Stimulated activated CD4-positive, alpha-beta T cell treated with anti-CD3 and anti-CD28 coated beads, TNF-alpha, amount 100 ng/mL, for 1 hour (primary cell): ENCODE results near the gene MGLL.

Experiments
- DNase-seq, 3 donors: peaks; one replicate each; pipeline ENCODE4 v3.0.0-alpha.2; 2020; ENCODE audit warnings: low read depth in 3 of 3, low spot score in 1 of 3

The MGLL gene

DNA sequence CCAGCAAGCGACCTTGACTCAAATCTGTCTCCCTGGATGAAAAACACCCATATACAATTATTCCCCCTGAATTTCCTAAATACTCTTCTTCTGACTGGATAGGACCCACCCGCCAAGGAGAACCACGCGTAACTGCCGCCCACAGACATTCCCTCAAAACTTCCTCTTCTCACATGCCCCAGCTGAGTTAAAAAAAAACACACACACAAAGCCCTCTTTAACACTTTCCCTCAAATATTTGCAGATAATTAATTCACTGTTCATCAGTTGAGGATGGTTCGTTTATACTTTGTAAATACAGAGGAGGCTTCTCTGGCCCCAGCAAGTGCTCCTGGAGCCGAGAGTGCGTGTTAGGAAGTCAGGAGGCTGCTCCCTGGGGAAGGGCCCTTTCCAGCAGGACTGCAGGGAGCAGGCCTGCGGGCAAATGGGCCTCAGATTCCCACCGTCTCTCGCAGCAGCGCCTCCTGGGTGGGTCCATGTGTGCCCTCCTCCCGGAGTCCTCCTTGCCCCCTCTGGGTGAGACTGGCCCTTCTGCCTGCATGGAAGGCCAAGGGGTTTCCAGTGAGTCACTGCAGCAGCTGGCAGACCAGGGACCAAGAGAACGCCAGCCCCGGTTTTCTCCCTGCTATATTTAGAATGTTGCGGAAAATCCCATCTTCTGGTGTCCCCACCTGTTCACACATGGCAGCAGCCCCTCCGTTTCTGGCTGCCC, 46.8 kb downstream of the MGLL start:
- no peak for DNase-seq

- DNase-seq, result no peak
These were observed 47.7 kb downstream of the MGLL start for GRCh38 chr3:127774647-127775046.

- no peak for DNase-seq
These were observed 48.4 kb downstream of the MGLL start for GRCh38 chr3:127773752-127774395.

DNA sequence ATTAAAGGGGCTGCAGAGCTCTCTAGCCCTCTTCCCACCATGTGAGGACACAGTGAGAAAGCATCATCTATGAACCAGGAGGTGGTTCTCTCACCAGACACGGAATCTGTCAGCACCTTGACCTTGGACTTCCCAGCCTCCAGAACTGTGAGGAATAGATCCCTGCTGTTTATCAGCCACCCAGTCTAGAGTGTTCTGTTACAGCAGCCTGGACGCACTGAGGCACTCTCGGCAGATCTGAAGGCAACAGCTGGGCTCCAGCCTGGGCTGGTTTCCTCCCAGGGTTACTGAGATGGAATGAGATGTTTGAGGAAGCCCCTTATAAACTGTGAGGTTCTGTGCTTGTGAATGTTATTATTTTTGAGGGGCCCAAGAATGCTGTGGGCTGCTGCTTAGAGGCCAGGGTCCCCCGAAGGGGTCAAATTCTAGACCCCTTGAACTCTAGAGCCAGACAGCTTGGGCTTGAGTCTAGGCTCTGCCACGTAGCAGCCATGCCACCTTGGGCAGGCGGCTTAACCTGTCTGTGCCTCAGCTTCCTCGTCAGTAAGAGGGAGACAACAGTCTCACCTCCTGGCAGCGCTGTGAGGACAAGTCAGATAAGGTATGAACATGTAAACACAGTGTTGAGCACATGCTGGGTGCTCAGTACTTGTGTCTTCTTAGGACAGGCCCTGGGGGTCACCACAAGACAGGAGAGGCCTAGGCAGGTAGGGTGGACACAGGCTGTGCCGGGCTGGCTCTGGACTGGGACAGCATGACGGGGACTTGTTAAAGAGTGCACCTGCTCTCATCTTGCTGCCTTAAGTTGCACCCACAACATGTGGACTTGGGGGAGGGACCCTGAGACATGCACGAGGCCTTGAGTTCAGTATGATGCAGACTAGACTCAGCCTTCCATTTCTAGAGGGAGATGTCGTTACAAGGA, 49.2 kb downstream of the MGLL start:
- no peak for DNase-seq

- no peak for DNase-seq
These were observed 50.0 kb downstream of the MGLL start for GRCh38 chr3:127772273-127772672.

- DNase-seq, result no peak
These were observed 50.6 kb downstream of the MGLL start for GRCh38 chr3:127771746-127772145.

DNA sequence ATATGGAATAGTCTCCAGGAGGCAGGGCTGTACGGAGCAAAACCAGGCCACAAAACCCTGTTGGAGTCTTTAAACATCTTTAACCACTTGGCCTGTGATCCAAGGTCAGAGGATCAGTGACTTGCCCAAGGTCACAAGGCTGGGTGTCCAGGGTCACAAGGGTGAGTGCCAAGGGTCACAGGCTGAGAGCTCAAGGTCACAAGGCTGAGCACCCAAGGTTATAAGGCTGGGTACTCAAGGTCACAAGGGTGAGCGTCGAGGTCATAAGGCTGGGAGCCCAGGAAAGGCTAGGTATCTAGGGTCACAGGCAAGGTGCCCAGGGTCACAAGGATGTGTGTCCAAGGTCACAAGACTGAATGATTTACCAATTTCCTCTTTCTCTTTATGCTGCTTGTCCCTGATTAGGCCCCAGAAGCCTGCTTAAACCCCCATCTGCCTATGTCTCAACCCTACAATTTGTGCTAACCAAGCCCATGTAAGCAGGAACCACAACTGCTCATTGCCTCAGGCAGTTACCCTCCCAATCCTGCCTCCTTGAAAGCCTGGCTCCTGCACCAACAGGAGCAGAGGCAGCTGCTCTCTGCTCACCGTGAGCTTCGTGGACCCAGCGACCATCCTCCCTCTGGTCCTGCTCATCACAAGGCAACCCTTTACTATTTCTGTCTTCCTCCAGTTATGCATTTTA, 51.5 kb downstream of the MGLL start:
- DNase-seq, result no peak

DNA sequence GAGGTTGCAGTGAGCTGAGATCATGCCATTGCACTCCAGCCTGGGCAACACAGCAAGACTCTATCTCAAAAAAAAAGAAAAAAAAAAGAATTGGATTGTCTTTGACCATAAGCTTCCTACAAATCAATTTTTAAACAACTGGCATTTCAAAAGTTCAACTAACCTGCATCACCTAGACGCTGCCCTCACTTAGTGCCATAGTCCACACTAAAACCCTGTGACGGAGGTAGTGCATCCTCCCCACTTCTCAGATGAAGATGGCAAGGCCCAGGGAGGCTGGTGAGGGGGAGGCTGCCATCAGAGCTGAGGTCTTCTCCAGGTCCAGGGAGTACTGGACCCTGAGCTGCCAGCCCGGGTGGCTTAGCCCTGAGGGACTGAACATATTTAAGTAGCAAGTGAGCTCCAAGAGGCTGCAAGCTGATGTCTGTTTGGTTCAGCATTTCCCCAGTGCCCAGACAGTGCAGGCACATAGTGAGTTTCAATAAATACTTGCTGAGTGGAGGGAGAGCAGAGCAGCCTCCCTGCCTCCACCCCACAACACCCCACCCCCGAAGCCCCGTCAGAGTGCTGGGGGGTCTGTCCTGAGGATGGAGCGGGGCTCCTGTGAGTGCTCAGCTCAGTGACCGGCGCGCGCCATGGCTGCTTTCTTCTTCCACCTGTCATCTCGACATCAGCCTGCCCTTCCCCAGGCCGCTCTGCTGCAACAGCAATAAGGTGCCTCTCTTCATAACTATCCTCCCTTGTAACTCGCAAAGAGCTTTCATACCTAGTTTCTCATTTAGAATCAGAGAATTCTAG, 52.8 kb downstream of the MGLL start:
- no peak for DNase-seq

DNA sequence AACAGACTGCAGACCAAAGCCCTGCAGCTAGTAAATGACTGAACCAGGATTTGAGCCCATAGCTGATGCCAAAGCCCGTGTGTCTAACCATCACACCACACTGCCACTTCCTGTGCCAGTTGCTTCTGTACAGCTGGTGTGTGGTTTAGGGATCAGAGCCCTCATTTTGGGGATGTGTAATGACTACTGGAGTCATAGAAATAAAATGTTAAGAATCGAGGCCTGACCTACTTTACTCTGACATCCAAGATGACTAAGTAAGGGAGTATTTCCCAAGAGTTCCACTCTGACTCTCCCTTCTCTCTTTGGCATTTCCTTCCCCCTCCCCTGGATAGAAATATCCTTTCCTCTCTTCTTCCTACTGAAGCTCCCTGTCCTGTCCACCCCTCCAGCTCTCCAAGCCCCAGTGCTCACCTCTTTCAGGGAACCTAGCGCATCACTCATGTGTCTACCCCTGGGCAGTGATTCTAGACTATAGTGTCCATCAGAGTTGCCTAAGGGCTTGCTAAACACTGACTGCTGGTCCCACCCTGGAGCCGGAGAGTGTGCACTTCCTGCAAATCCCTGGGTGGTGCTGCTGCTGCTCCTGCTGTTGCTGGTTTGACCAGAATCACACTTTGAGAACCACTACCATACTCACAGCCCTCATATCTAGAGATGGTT, 53.8 kb downstream of the MGLL start:
- no peak for DNase-seq

DNA sequence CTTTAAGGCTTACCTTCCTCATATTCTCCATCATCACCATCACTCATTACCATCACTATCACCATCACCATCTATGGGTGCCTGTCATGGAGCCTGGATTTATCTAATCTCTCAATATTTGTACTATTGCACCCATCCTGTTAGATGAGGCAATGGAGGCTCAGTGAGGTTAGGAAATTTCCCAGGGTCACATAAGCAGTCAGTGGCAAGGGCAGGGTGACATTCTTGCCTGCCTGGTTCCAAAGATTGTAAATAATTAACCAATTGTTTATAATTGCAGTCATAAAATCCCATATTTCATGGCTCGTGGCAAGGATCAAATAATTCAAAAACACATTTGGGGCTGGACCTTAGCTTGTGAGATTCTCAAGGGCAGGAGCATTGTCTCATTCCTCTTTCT, 55.2 kb downstream of the MGLL start:
- DNase-seq, result no peak

DNA sequence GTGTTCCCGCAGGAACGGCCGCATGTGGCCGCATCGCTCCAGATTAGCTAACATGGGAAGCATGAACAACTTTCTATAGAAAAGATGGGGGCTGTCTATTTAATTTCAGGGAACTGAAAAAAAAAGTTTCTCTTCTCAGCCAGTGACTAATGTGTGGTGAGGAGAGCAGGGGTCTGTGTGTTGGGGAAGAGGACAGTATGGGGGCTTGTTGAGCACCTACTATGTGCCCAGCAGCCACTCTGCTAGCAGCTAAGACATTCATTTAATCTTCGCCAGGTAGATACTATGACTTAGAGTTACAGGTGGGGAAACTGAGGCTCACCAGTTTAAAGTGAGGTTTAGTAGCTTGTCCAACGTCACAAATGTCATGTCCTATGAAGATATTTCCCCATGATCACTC, 56.6 kb downstream of the MGLL start:
- no peak for DNase-seq

DNA sequence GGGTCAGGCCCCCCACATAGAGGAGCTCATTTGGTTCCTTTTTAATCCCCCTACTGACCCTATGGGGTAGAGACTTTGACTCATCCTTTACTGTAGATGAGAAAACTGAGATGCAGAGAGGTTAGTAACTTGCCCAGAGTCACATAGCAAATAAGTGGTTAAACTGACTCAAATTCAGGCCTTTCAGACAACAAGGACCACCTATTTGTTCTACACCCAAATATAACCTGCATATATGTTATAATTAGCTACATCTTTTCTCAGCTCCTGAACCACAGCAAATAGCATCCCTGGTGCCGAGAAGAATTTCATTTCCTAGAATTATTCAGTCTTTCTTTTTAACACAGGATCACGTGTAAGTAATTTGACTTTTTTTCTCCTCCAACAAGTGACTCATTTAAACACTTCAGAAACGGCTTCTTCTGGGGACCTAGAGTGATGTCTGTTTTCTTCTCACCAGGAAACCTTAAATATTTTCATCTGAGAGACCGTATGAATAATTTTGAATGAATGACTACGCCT, 57.4 kb downstream of the MGLL start:
- DNase-seq, result no peak

- DNase-seq, result no peak
These were observed 58.0 kb downstream of the MGLL start for GRCh38 chr3:127764301-127764700.

DNA sequence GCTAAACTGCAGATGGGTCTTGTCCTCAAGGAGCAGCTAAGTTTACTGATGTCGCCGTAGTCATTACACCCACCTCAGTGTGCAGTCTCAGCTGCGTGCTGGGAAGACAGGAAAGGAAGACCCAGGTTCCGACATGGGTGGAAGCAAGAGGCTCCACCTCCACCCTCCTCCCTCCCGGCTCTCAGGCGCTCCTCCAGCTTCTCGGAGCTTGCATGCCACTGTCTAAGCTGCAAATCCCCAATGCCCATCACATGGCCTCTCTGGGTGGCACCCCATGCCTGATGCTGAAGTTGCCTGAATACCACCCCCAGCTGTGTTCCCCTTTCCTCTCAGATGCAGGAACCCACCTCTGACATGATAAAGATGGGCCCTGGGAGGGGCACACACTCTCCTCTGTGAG, 58.5 kb downstream of the MGLL start:
- no peak for DNase-seq

DNA sequence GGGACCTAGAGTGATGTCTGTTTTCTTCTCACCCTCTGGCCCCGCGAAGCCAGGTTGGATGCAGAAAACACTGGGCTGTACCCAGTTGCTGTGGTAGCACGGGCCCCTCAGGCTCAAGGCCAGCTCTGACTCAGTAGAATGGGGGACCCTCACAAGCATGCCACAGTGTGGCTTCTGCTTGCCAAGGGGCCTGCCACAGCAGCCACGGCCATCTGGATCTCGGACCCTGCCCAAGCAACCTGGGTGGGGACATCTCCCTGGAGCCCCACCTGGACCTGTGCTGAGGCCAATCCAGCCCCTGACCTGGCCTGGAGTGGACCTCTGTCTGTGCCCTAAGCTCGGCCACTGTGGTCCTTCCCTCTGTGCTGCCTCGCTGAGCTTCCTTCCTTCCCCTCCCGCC, 59.0 kb downstream of the MGLL start:
- no peak for DNase-seq

- DNase-seq, result no peak
These were observed 59.6 kb downstream of the MGLL start for GRCh38 chr3:127762787-127763105.

DNA sequence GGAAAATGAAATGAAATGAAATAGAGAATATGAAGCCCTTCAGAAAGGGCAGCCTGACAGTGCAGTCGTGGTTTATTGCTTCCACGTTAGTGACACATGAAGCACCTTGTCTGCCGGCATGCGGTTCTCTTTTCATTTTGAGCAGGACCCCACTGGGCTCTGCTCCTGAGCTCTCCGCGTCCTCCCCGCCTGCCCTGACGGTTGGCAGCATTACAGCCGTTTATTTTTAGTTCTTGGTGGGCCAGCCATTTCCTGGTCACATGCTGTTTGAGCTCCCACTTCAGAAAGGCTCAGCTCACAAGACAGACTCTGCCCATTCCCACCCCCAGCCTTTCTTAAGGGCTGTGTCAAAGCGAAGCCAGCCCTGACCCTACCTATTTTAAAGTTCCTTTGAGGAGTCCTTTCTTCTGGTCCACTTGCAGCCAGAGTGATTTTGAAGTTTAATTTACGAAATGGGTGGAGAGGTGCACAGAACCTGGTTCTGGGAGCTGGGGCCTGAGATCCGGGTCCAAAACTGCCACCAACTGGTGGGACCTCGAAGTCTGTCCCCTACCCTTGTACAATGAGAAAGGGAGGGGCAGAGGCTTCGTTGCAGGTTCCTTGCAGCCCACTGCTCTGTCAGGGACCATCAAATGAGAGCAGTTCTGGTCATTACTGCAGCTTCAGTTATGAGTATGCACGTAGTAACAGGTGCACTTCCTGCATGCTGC, 60.1 kb downstream of the MGLL start:
- DNase-seq, result no peak

DNA sequence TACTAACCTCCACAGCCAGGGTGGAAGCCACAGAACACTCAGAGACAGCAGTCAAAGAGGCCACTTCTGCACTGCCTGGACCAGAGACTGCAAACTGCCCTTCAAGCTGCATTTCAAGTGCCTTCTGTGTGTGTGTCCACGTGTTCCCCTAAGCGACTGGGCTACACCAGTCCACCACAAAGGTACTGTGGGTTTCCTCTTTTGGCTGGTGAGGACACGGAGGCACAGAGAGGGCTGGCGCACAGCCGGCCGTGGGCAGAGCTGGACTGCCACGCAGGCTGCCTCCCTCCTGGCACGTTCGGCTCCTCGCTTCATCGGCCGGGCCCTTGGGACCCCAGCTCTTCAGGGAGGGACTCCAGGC, 60.9 kb downstream of the MGLL start:
- no peak for DNase-seq

GRCh38 chr3:127760791-127761440, 61.4 kb downstream of the MGLL start:
- DNase-seq, result no peak
